GM19324 (cell line): ENCODE measurements around the gene VPS11.

Experiments
- ATAC-seq: cut with Tn5 transposase; IDR thresholded peaks from one replicate; pipeline ENCODE4 v1.9.1; 2021; ENCODE audit warnings: mild to moderate bottlenecking, moderate library complexity; ENCODE audit not compliant: unreplicated experiment, low FRiP score

VPS11 gene

GRCh38 chr11:119078675-119079420, 11.2 kb downstream of the VPS11 start:
- no peak for ATAC-seq

- ATAC-seq: no peak
Observed at GRCh38 chr11:119081682-119082260, 14.2 kb downstream of the VPS11 start.

GRCh38 chr11:119084663-119085436, 17.2 kb downstream of the VPS11 start, which contains the start of gene HMBS:
TSS of gene HMBS (plus strand) at chr11:119084881. CDS start at chr11:119085034, 153 bp downstream.
- ATAC-seq: peak; percentile 84

DNA sequence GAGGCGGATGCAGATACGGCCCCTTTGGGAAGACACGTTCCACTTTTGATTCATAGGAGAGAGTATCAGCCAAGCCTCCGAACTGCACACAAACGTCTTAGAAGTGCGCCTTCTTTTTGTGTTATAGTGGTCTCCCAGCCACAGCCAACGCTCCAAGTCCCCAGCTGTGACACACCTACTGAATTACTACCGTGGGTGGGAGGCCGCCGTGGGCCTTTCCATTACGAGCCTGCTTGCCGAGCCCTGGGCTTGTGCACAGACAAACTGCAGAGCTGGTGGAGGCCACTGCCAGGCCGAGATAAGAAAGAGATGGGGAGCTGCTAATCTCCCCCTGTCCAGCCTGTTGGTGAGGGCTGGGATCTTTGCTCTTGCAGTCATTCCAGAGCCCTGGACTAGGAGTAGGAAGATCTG, 17.8 kb downstream of the VPS11 start:
- no peak for ATAC-seq

DNA sequence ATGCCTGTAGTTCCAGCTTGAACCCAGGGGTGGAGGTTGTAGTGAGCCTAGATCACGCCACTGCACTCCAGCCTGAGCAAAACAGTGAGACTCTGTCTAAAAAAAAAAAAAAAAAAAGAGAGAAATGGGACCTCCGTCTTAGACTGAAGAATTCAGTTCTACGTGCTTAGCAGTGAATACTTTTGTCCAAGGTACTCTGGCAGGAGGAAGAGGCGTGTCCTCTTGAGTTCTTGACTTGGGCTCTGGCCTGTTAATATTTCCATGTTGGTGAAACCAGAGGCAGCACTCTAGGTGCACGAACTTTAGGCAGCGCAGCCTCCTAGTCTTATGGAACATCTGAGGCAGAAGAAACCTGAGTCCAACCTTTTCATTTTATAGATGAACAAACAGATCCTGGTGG, 19.5 kb downstream of the VPS11 start:
- no peak for ATAC-seq

- ATAC-seq: no peak
Observed at GRCh38 chr11:119087747-119088241, 20.2 kb downstream of the VPS11 start.

GRCh38 chr11:119088406-119088805, 20.8 kb downstream of the VPS11 start:
- no peak for ATAC-seq

DNA sequence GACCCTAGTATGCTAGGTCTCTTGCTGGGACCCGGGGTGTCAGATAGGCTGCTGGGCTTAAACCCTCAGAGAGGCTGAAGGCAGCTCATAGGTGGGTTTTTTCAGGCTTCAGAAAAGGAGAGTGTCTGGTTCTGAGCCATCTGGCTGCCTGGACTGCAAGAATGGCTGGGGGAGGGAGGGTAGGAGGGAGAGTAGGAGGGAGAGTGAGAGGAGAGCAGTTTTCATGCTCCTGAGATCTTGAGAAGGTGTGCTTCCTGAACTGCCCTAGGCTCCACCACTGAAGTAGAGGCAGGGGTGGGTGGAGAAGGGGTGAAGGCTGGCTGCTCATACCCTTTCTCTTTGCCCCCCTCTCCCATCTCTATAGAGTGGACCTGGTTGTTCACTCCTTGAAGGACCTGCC, 21.7 kb downstream of the VPS11 start:
- ATAC-seq: no peak

DNA sequence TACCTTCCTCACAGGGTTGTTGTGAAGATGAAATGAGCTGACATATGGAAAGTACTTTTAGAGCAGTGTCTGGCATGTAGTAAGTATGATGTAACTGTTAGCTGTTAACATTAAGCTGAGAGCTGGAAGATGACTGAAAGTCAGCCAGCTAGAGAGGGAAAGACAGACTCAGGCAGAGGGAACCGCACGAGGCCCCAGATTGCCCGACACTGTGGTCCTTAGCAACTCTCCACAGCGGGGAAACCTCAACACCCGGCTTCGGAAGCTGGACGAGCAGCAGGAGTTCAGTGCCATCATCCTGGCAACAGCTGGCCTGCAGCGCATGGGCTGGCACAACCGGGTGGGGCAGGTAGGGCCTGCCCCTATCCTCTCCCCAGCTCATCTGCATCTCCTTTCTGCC, 23.6 kb downstream of the VPS11 start:
- no peak for ATAC-seq

DNA sequence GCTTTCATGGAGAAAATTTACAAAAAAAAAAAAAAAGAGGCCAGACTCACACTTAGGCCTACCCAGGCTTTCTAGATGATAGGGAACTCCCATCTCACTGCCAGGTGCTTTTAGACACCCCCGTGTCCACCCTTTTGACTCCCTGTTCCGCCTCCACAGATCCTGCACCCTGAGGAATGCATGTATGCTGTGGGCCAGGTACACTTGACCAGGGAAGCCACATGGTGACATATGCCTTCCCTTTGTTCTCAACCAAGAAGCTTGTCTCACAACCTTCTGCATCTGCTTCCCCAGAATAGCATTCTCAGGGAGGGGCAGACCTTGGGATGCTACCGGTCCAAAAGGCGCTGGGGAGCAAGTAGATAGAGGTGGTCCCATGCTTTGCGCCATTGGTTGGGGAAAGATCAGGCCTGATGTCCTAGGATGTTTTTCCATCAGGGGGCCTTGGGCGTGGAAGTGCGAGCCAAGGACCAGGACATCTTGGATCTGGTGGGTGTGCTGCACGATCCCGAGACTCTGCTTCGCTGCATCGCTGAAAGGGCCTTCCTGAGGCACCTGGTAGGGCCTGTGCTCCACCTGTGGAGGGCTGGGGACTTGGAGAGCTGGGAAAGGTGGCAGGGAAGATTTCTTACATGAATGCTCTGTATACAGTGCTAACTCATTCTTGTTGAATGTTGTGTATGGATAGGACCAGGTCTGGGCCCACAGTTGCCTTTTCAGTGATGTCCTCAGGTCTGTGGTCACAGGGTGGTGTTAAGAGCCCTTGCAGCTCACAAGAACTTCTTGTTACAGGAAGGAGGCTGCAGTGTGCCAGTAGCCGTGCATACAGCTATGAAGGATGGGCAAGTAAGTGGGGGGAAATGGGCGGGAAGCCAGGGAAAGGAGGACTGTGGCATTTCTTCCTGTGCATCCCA, 24.6 kb downstream of the VPS11 start:
- no peak for ATAC-seq

- no peak for ATAC-seq
Observed at GRCh38 chr11:119092880-119093842, 25.5 kb downstream of the VPS11 start.

DNA sequence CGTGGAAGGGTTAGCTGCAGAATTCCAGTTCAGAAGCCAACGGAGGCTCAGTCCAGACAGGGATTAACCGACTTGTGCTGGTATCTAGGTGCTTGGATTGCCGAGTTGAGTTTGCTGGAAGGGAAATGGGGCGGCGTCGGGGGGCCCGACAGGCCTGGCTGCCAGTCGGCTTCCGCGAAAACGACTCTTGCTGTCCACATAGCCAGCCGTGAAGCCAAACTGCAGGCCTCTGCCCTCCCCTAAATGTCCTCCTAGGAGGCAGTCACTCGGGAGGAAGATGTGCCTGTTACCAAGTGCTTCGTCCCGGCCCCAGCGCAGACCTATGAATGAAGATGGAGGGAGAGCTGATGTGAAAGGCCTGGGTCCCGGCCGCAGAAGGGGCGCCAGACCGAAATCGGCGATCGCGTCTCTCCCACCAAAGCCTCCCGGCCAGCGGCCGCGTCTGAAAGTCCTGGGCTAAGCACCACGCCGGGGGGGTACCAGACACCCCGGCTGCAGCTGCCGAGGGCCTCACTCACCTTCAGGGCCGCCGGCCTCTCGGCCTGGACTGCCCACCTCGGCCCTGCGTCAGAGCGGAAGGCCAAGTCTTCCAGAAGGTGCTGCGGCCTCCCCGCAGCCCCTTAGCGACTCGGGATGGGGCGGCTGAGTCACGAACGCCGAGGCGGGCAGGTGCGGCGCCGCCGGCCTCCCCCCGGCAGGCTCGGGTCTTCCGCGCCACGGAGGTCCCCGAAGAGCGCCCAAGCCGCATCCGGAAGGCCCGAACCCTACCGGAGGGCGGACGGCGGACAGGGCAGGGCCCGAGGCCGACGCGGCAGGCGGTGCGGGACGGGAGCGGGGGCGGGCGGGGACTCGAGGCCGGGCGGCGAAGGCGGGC, 26.6 kb downstream of the VPS11 start:
- peak; percentile 4 for ATAC-seq

GRCh38 chr11:119094816-119095065, 27.1 kb downstream of the VPS11 start:
- ATAC-seq: peak; percentile 38

- ATAC-seq: peak; percentile 92
Observed at GRCh38 chr11:119095066-119095880, 27.7 kb downstream of the VPS11 start.

- ATAC-seq: no peak
Observed at GRCh38 chr11:119099711-119100110, 32.1 kb downstream of the VPS11 start.

DNA sequence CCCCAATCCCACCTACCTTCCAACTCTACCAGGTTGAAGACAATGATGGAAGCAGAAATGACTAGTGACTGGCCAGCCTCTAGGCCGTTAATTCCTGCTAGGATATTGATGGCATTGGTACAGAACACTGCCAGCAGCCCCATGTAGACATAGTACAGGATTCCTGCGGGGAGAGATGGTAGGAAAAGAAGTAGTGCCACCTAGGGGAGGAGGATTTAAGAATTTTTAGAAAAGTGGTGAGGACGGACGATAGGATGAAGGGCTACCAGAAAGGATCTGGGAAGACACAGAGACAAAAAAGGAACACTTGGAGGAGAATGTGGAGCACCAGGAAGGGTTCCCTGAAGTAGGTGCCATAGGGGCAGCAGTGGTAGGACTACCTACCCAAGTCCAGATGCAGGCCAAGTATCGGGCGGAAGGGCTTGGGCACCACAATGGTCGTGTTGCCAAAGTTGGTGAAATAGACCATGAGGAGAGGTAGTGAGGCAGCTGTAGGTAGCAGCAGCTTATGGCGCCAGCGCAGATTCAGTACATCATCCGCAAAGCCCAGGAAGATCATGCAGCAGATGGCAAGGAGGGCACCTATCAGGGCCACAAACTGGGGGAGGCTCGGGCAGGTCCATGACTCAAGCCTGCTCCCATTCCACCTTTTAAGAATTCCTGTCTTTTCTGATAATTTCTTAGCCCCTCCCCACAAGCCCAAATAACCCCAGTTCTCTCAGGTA, 32.8 kb downstream of the VPS11 start:
- ATAC-seq: no peak
